Astrocyte (in vitro differentiated cells and primary cell): ENCODE measurements around the gene CRYBG1.

Source experiments
- CTCF ChIP-seq: IDR thresholded peaks from 2 replicates; pipeline ENCODE4 v1.5.1; 2011; ENCODE audit warnings: low read depth, mild to moderate bottlenecking, inconsistent platforms, low read length, moderate library complexity; ENCODE audit not compliant: insufficient read depth
- EZH2 ChIP-seq: IDR thresholded peaks from 2 replicates; pipeline ENCODE4 v1.6.1; 2012; ENCODE audit warnings: mild to moderate bottlenecking, low read length, inconsistent platforms; ENCODE audit not compliant: insufficient read depth

GRCh38 chr6:106419900-106420613 is 59.5 kb downstream of the CRYBG1 start:
- TF ChIP-seq CTCF (no peak), EZH2 (no peak)
